Activated B cell treated with CpG ODN at 0.5 μM for 24 hours (primary cell): ENCODE results near the gene NFYB. TPM values are rescaled to one million over a fixed set of nuclear protein-coding genes. Genes with fewer than 3 reads are reported as not detected.

Source experiments
- ATAC-seq: fragments of 200-7000 bp; cut with Tn5 transposase; one replicate; pipeline ENCODE4 v1.10.0; 2021; ENCODE audit warnings: low read depth, mild to moderate bottlenecking, moderate library complexity
- CTCF ChIA-PET: fragments of 350-600 bp; sonication (Branson Sonifier 250); formaldehyde crosslinking; loops from one replicate; lab custom pipeline; 2021; ENCODE audit warnings: antibody characterized with exemption; lab: Charles Lee
- POLR2A ChIA-PET: fragments of 350-600 bp; sonication (Branson Sonifier 250); formaldehyde crosslinking; loops from one replicate; lab custom pipeline; 2021; ENCODE audit warnings: antibody characterized with exemption; lab: Charles Lee
- DNase-seq: peaks from one replicate; pipeline ENCODE4 v3.0.0; 2022
- H3K27ac Mint-ChIP-seq: one replicate; pipeline ENCODE4 v1.8.0; 2020; ENCODE audit warnings: mixed read lengths
- H3K27me3 Mint-ChIP-seq: one replicate; pipeline ENCODE4 v1.8.0; 2021; ENCODE audit warnings: mixed read lengths
- H3K36me3 Mint-ChIP-seq: one replicate; pipeline ENCODE4 v1.8.0; 2021; ENCODE audit warnings: low read depth, mixed read lengths
- H3K4me1 Mint-ChIP-seq: one replicate; pipeline ENCODE4 v1.8.0; 2021; ENCODE audit warnings: mixed read lengths
- H3K4me3 Mint-ChIP-seq: one replicate; pipeline ENCODE4 v1.8.0; 2020; ENCODE audit warnings: mild to moderate bottlenecking, mixed read lengths
- H3K9me3 Mint-ChIP-seq: one replicate; pipeline ENCODE4 v1.8.0; 2020; ENCODE audit warnings: mixed read lengths
- intact Hi-C: fragments of 100-400 bp; cut with micrococcal nuclease; formaldehyde crosslinking; loops from one replicate; pipeline ENCODE4 v1.15.1; 2024
- total RNA-seq: library from RNA; stranded (reverse); gene quantifications from 2 replicates; pipeline ENCODE4 v1.2.3, GENCODE V29; 2022
- TF ChIP-seq, protein P1 (sequence below): fragments of 200-600 bp; IDR thresholded peaks from one replicate; pipeline ENCODE4 v1.8.0; 2022; ENCODE audit warnings: antibody characterized with exemption, mild to moderate bottlenecking

The NFYB gene
- total RNA-seq, 1 donor from 2014 or later: 17.0 TPM

- TF ChIP-seq, protein P1, sequence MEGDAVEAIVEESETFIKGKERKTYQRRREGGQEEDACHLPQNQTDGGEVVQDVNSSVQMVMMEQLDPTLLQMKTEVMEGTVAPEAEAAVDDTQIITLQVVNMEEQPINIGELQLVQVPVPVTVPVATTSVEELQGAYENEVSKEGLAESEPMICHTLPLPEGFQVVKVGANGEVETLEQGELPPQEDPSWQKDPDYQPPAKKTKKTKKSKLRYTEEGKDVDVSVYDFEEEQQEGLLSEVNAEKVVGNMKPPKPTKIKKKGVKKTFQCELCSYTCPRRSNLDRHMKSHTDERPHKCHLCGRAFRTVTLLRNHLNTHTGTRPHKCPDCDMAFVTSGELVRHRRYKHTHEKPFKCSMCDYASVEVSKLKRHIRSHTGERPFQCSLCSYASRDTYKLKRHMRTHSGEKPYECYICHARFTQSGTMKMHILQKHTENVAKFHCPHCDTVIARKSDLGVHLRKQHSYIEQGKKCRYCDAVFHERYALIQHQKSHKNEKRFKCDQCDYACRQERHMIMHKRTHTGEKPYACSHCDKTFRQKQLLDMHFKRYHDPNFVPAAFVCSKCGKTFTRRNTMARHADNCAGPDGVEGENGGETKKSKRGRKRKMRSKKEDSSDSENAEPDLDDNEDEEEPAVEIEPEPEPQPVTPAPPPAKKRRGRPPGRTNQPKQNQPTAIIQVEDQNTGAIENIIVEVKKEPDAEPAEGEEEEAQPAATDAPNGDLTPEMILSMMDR: no peak
- POLR2A ChIA-PET: no interaction called here
- no peaks in the 10 kb centered on the region for H3K4me1 Mint-ChIP-seq
- ATAC-seq: no peak
- H3K27me3 Mint-ChIP-seq: peaks cover 11% of the 10 kb centered on the region
- CTCF ChIA-PET: no interaction called here
- H3K27ac Mint-ChIP-seq: no peak overlapping the region
- no peak overlapping the region for H3K4me3 Mint-ChIP-seq
- intact Hi-C loops: no loop called here
- DNase-seq: no peak
- no peaks in the 10 kb centered on the region for H3K36me3 Mint-ChIP-seq
- H3K9me3 Mint-ChIP-seq: peaks cover 4% of the 10 kb centered on the region
These were observed 44.1 kb upstream of the NFYB start for GRCh38 chr12:104182144-104182543.

GRCh38 chr12:104181313-104181712 lies 43.3 kb upstream of the NFYB start:
- Mint-ChIP-seq H3K27ac (no peak overlapping the region), H3K9me3 (peaks cover 4% of the 10 kb centered on the region), H3K4me1 (no peaks in the 10 kb centered on the region), H3K36me3 (no peaks in the 10 kb centered on the region), H3K27me3 (peaks cover 11% of the 10 kb centered on the region), H3K4me3 (no peak overlapping the region)
- CTCF ChIA-PET: no interaction called here
- POLR2A ChIA-PET: no interaction called here
- intact Hi-C loops: no loop called here
- no peak for ATAC-seq
- TF ChIP-seq, protein P1: no peak
- DNase-seq: no peak

GRCh38 chr12:104180374-104180773 lies 42.4 kb upstream of the NFYB start:
- ATAC-seq (no peak), DNase-seq (no peak)
- Mint-ChIP-seq H3K4me1 (no peaks in the 10 kb centered on the region), H3K27me3 (peaks cover 11% of the 10 kb centered on the region), H3K4me3 (no peak overlapping the region), H3K27ac (no peak overlapping the region), H3K9me3 (peaks cover 4% of the 10 kb centered on the region), H3K36me3 (no peaks in the 10 kb centered on the region)
- TF ChIP-seq, protein P1: no peak
- intact Hi-C loops: no loop called here
- CTCF ChIA-PET: no interaction called here
- POLR2A ChIA-PET: no interaction called here

DNA sequence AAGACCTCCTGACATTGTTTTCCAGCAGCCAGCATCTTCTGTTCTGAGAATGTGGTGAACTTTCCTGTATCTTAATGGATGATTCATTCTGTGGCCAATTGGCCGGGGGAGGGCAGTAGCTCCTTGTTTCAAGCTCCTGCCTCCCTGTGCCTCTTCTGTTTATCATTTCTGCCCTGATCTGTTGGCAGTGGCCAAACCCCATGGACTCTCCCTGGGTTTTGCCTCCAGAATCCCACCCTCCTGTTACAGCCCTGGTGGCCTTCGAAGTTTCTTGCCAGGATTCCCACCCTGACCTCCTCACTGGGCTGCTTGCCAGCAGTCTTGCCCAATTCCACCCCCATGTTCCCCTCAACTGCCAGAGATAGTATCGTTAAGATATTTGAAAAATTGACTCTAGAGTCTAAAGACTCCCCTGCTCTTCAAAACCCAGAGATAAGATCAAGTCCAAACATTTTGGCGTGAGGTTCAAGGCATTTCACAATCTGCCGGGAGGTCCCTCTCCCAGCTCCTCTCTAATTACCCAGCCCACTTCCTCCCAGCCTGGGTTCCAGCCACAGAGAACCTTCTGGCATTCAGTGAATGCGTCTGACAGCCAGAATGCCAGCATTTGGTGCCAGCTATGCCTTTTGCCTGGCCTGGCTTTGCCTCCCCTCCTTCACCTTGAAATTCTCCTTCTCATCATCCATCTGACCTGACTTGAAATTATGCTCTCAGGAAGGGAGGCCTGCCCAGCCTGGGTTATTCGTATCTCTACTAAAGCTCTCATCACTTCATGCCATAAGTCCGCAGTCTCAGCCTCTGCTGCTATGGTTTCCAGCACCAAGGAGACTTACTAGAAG lies 39.9 kb upstream of the NFYB start:
- no peaks in the 10 kb centered on the region for H3K9me3 Mint-ChIP-seq
- no peak for ATAC-seq
- no peak for DNase-seq
- peaks cover 11% of the 10 kb centered on the region for H3K27me3 Mint-ChIP-seq
- no peaks in the 10 kb centered on the region for H3K4me1 Mint-ChIP-seq
- TF ChIP-seq, protein P1: no peak
- no peak overlapping the region for H3K4me3 Mint-ChIP-seq
- H3K27ac Mint-ChIP-seq: no peak overlapping the region
- ChIA-PET CTCF (no interaction called here), POLR2A (no interaction called here)
- intact Hi-C loops: no loop called here
- no peaks in the 10 kb centered on the region for H3K36me3 Mint-ChIP-seq

DNA sequence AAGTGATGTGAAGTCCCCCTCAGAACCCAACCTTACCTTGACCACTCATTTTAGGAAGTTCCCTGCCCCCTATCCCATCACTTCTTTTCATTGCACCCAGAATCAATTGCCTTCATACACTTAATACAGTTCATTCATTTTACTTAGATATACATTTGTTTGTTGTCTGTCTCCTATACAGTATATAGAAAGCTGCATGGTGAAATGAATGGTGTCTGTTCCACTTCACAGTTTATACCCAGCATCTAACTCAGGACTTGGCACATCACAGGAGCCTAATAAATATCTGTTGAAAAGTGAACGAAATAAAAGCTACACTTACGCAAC lies 39.3 kb upstream of the NFYB start:
- H3K36me3 Mint-ChIP-seq: no peaks in the 10 kb centered on the region
- H3K4me3 Mint-ChIP-seq: no peak overlapping the region
- no peaks in the 10 kb centered on the region for H3K4me1 Mint-ChIP-seq
- TF ChIP-seq, protein P1: no peak
- no peak for ATAC-seq
- no peaks in the 10 kb centered on the region for H3K9me3 Mint-ChIP-seq
- H3K27me3 Mint-ChIP-seq: peaks cover 10% of the 10 kb centered on the region
- DNase-seq: no peak
- intact Hi-C loops: no loop called here
- H3K27ac Mint-ChIP-seq: no peak overlapping the region
- ChIA-PET POLR2A (no interaction called here), CTCF (no interaction called here)
